HG03039 (cell line): ENCODE data around the gene TTC17.
"Not testable (repeated sequence)": the region's sequence is repeated elsewhere in the genome, so short reads cannot be mapped to it uniquely, and the experiment has no call there.

Experiments
- ATAC-seq: cut with Tn5 transposase; IDR thresholded peaks from one replicate; pipeline ENCODE4 v1.9.1; 2021; ENCODE audit warnings: mild to moderate bottlenecking, moderate library complexity; ENCODE audit not compliant: unreplicated experiment

Gene TTC17

GRCh38 chr11:43384393-43384792, 25.7 kb downstream of the TTC17 start:
- no peak for ATAC-seq

- no peak for ATAC-seq
These were observed 34.0 kb downstream of the TTC17 start for GRCh38 chr11:43392713-43393112.

- ATAC-seq: no peak
These were observed 35.1 kb downstream of the TTC17 start for GRCh38 chr11:43393765-43394355.

GRCh38 chr11:43396617-43397016, 37.9 kb downstream of the TTC17 start:
- ATAC-seq: no peak

- ATAC-seq: no peak
These were observed 38.5 kb downstream of the TTC17 start for GRCh38 chr11:43397251-43397650.

GRCh38 chr11:43399983-43400630, 41.4 kb downstream of the TTC17 start:
- ATAC-seq: no peak

GRCh38 chr11:43401252-43401651, 42.5 kb downstream of the TTC17 start:
- ATAC-seq: no peak

GRCh38 chr11:43401811-43402210, 43.1 kb downstream of the TTC17 start:
- not testable (repeated sequence) for ATAC-seq

- ATAC-seq: no peak
These were observed 44.9 kb downstream of the TTC17 start for GRCh38 chr11:43403357-43404231.

- ATAC-seq: no peak
These were observed 45.7 kb downstream of the TTC17 start for GRCh38 chr11:43404406-43404805.

- ATAC-seq: no peak
These were observed 46.2 kb downstream of the TTC17 start for GRCh38 chr11:43404836-43405479.

- ATAC-seq: no peak
These were observed 49.6 kb downstream of the TTC17 start for GRCh38 chr11:43408277-43408676.

GRCh38 chr11:43410394-43410793, 51.7 kb downstream of the TTC17 start:
- ATAC-seq: no peak

- ATAC-seq: no peak
These were observed 59.5 kb downstream of the TTC17 start for GRCh38 chr11:43418197-43418596.

- ATAC-seq: no peak
These were observed 60.7 kb downstream of the TTC17 start for GRCh38 chr11:43419460-43419859.

- no peak for ATAC-seq
These were observed 69.3 kb downstream of the TTC17 start for GRCh38 chr11:43427971-43428370.

GRCh38 chr11:43430916-43431315, 72.2 kb downstream of the TTC17 start:
- ATAC-seq: not testable (repeated sequence)

GRCh38 chr11:43434893-43435292, 76.2 kb downstream of the TTC17 start:
- ATAC-seq: no peak

- no peak for ATAC-seq
These were observed 81.8 kb downstream of the TTC17 start for GRCh38 chr11:43440486-43440885.

GRCh38 chr11:43443811-43444210, 85.1 kb downstream of the TTC17 start:
- no peak for ATAC-seq

GRCh38 chr11:43447151-43447550, 88.4 kb downstream of the TTC17 start:
- no peak for ATAC-seq
